K562 (cell line): Measurements from ENCODE around the gene AP2A2. TPM values are rescaled to one million over a fixed set of nuclear protein-coding genes. Genes with fewer than 3 reads are reported as not detected.
"Not testable (repeated sequence)": the region's sequence is repeated elsewhere in the genome, so short reads cannot be mapped to it uniquely, and the experiment has no call there.

Experiments used
- ATAC-seq: fragments of 200-7000 bp; cut with Tn5 transposase; 3 replicates; pipeline ENCODE4 v1.9.1; 2020; ENCODE audit warnings: moderate library complexity
- BruUV-seq: library from RNA; stranded (reverse); fragments of 400-500 nt; replicated peaks from 2 replicates; lab custom pipeline; 2021; lab: Mats Ljungman, UMichigan
- CTCF ChIA-PET: fragments of 300-600 bp; formaldehyde crosslinking; extraction: SDS; loops from one replicate; lab custom pipeline; 2021; ENCODE audit warnings: low intra/inter-chr PET ratio; lab: Yijun Ruan, JAX
- POLR2A ChIA-PET: fragments of 300-600, 350-650 bp; sonication (Branson Sonifier 250); formaldehyde crosslinking; extraction: SDS; loops from one replicate; lab custom pipeline; 2021; ENCODE audit warnings: antibody characterized with exemption, inconsistent platforms; lab: Yijun Ruan, JAX
- DNase-seq, 4 experiments: peaks; one replicate each; pipeline versions ENCODE4 v3.0.0 to v3.0.0-alpha.2; 2011 to 2018; ENCODE audit warnings: low spot score in 3 of 4, mixed read lengths in 3 of 4; ENCODE audit errors: extremely low read depth in 1 of 4
- FAIRE-seq: peaks from 2 replicates; lab custom pipeline; 2011; peaks lifted over from hg19 to GRCh38; lab: Jason Lieb, UNC
- H2AFZ ChIP-seq: 2 replicates; pipeline ENCODE4 v1.6.0; 2011; ENCODE audit warnings: low read depth, low read length, control low read depth, inconsistent platforms
- H3K27ac ChIP-seq: fragments of 200-600 bp; 3 replicates; pipeline ENCODE4 v1.8.0; 2011; ENCODE audit warnings: low read depth, mild to moderate bottlenecking, control low read depth, inconsistent platforms, low read length, moderate library complexity, mixed read lengths; ENCODE audit errors: extremely low read depth
- H3K27me3 ChIP-seq, 2 experiments: fragments of 300-600 bp in 1 of 2; 2 replicates in 1 of 2; 3 replicates in 1 of 2; pipeline versions ENCODE4 v1.6.0 to v1.8.0; 2011; ENCODE audit warnings: inconsistent platforms in 2 of 2, low read length in 2 of 2, mild to moderate bottlenecking in 1 of 2, mixed read lengths in 1 of 2, moderate library complexity in 1 of 2; ENCODE audit not compliant: control insufficient read depth in 2 of 2, insufficient read depth in 2 of 2
- H3K36me3 ChIP-seq: fragments of 300-600 bp; 3 replicates; pipeline ENCODE4 v1.8.0; 2011; ENCODE audit warnings: mild to moderate bottlenecking, low read length, inconsistent platforms; ENCODE audit not compliant: control insufficient read depth, insufficient read depth
- H3K4me1 ChIP-seq, 2 experiments: fragments of 200-600 bp in 1 of 2; replicated peaks in 1 of 2; 2 replicates in 1 of 2; 3 replicates in 1 of 2; pipeline versions ENCODE4 v1.5.1 to v1.8.0; 2011; ENCODE audit warnings: inconsistent platforms in 2 of 2, low read length in 2 of 2, mild to moderate bottlenecking in 1 of 2, mixed read lengths in 1 of 2, moderate library complexity in 1 of 2; ENCODE audit not compliant: control insufficient read depth in 2 of 2, insufficient read depth in 2 of 2
- H3K4me2 ChIP-seq: 2 replicates; pipeline ENCODE4 v1.6.1; 2011; ENCODE audit warnings: low read length, control low read depth, inconsistent platforms, mixed read lengths; ENCODE audit not compliant: insufficient read depth
- H3K4me3 ChIP-seq: fragments of 200-600 bp; sonication (generic), shearing (Covaris generic); 2 replicates; pipeline ENCODE4 v1.5.1; 2016; ENCODE audit warnings: control low read depth, inconsistent platforms
- H3K79me2 ChIP-seq: fragments of 200-600 bp; 3 replicates; pipeline ENCODE4 v1.8.0; 2011; ENCODE audit warnings: low read length, inconsistent platforms; ENCODE audit not compliant: control insufficient read depth, insufficient read depth
- H3K9ac ChIP-seq, 2 experiments: 2 replicates each; pipeline versions ENCODE4 v1.6.0 to v1.6.1; 2011; ENCODE audit warnings: low read depth in 2 of 2, low read length in 2 of 2, control low read depth in 1 of 2, inconsistent platforms in 1 of 2, mild to moderate bottlenecking in 1 of 2, mixed read lengths in 1 of 2; ENCODE audit not compliant: insufficient read depth in 1 of 2
- H3K9me1 ChIP-seq: one replicate; pipeline ENCODE4 v1.6.0; 2011; ENCODE audit warnings: inconsistent platforms, mild to moderate bottlenecking, low read length, moderate library complexity; ENCODE audit not compliant: control insufficient read depth, insufficient read depth
- H3K9me3 ChIP-seq: replicated peaks from 2 replicates; pipeline ENCODE4 v1.5.1; 2011; ENCODE audit warnings: low read depth, low read length, inconsistent platforms; ENCODE audit not compliant: control insufficient read depth, insufficient read depth
- H4K20me1 ChIP-seq: replicated peaks from 2 replicates; pipeline ENCODE4 v1.6.1; 2011; ENCODE audit warnings: low read length, inconsistent platforms, mixed read lengths; ENCODE audit not compliant: control insufficient read depth, insufficient read depth
- BRCA1 ChIP-seq, 2 experiments: fragments of 450-650 bp in 1 of 2; sonication (generic) in 1 of 2; formaldehyde crosslinking in 1 of 2; IDR thresholded peaks; 2 replicates each; pipeline versions ENCODE4 v1.5.0 to v1.6.1; 2017 to 2020; ENCODE audit warnings: mild to moderate bottlenecking in 1 of 2, missing genetic modification reagents in 1 of 2
- CBX1 ChIP-seq: sonication (generic); IDR thresholded peaks from 2 replicates; pipeline ENCODE4 v1.6.1; 2016; ENCODE audit warnings: antibody characterized with exemption, low read depth, mild to moderate bottlenecking
- FOXP1 ChIP-seq: sonication (generic); formaldehyde crosslinking; IDR thresholded peaks from 2 replicates; pipeline ENCODE4 v1.8.0; 2022; ENCODE audit warnings: mild to moderate bottlenecking, missing genetic modification reagents
- HCFC1 ChIP-seq: IDR thresholded peaks from 2 replicates; pipeline ENCODE4 v1.6.1; 2012; ENCODE audit warnings: low read depth, low read length, improper control_type of control experiment
- IRF2 ChIP-seq: sonication (generic); formaldehyde crosslinking; IDR thresholded peaks from 2 replicates; pipeline ENCODE4 v1.8.1; 2022; ENCODE audit warnings: mild to moderate bottlenecking, missing genetic modification reagents
- PML ChIP-seq: IDR thresholded peaks from 2 replicates; pipeline ENCODE4 v1.6.1; 2012; ENCODE audit warnings: low read length, inconsistent platforms
- POLR2G ChIP-seq: fragments of 200-400 bp; formaldehyde crosslinking; IDR thresholded peaks from 2 replicates; pipeline ENCODE4 v1.6.1; 2017; ENCODE audit warnings: low read depth, mild to moderate bottlenecking, antibody characterized with exemption, low read length, moderate library complexity
- RAD21 ChIP-seq, 2 experiments: fragments of 250-450 bp in 1 of 2; fragments of 450-650 bp in 1 of 2; sonication (Bioruptor Pico) in 1 of 2; formaldehyde crosslinking in 1 of 2; IDR thresholded peaks in 1 of 2; conservative IDR thresholded peaks in 1 of 2; 2 replicates each; pipeline versions ENCODE4 v1.4.0 to v1.8.0; 2020 to 2022; ENCODE audit warnings: mild to moderate bottlenecking in 2 of 2, moderate library complexity in 1 of 2
- RBM14 ChIP-seq: fragments of 200-400 bp; formaldehyde crosslinking; IDR thresholded peaks from 2 replicates; pipeline ENCODE4 v1.6.1; 2018; ENCODE audit warnings: low read depth, mild to moderate bottlenecking, low read length, moderate library complexity, borderline replicate concordance; ENCODE audit not compliant: insufficient read depth
- RBM22 ChIP-seq: fragments of 200-400 bp; formaldehyde crosslinking; IDR thresholded peaks from 2 replicates; pipeline ENCODE4 v1.6.1; 2018; ENCODE audit warnings: low read length, low read depth; ENCODE audit not compliant: poor library complexity, severe bottlenecking
- SMARCE1 ChIP-seq: fragments of 450-650 bp; IDR thresholded peaks from 2 replicates; pipeline ENCODE4 v1.7.1; 2016; ENCODE audit warnings: mild to moderate bottlenecking
- SMC3 ChIP-seq: conservative IDR thresholded peaks from 2 replicates; pipeline ENCODE4 v1.6.1; 2011; ENCODE audit warnings: low read depth, low read length, improper control_type of control experiment; ENCODE audit not compliant: insufficient read depth
- SUPT5H ChIP-seq: fragments of 450-650 bp; IDR thresholded peaks from 2 replicates; pipeline ENCODE4 v1.6.1; 2016
- TARDBP ChIP-seq: fragments of 450-650 bp; IDR thresholded peaks from 2 replicates; pipeline ENCODE4 v1.6.1; 2016
- WHSC1 ChIP-seq: IDR thresholded peaks from one replicate; pipeline ENCODE4 v1.6.1; 2012; ENCODE audit warnings: low read length, control low read depth, inconsistent platforms
- ZBTB8A ChIP-seq: fragments of 450-650 bp; IDR thresholded peaks from 2 replicates; pipeline ENCODE4 v1.6.1; 2018; ENCODE audit warnings: mild to moderate bottlenecking, moderate library complexity; ENCODE audit not compliant: partially characterized antibody
- ZNF121 ChIP-seq: sonication (generic); formaldehyde crosslinking; conservative IDR thresholded peaks from 2 replicates; pipeline ENCODE4 v1.8.0; 2022; ENCODE audit warnings: missing genetic modification reagents
- ZNF324 ChIP-seq: fragments of 250-450 bp; sonication (Bioruptor Pico); IDR thresholded peaks from 2 replicates; pipeline ENCODE4 v1.4.0; 2020; ENCODE audit warnings: mild to moderate bottlenecking
- ZNF699 ChIP-seq: fragments of 250-450 bp; sonication (Bioruptor Pico); IDR thresholded peaks from 2 replicates; pipeline ENCODE4 v1.8.0; 2021; ENCODE audit warnings: mild to moderate bottlenecking, moderate library complexity; ENCODE audit not compliant: insufficient replicate concordance
- WGBS: fragments of 100-300 bp; shearing (Covaris generic); methylation state at CpG from one replicate; pipeline ENCODE4 v1.1.6; 2016; ENCODE audit warnings: low coverage, mixed read lengths; ENCODE audit not compliant: insufficient coverage; ENCODE audit errors: missing lambda C conversion rate; 5-methylcytosine and 5-hydroxymethylcytosine counted together
- in situ Hi-C: fragments of 300-500 bp; cut with MboI; formaldehyde crosslinking; loops from 4 replicates; pipeline ENCODE4 v1.15.0; 2018; ENCODE audit warnings: inconsistent platforms, mixed read lengths
- intact Hi-C: fragments of 100-400 bp; cut with micrococcal nuclease; formaldehyde crosslinking; loops from 2 replicates; pipeline ENCODE4 v1.14.2; 2022
- polyA plus RNA-seq, 8 experiments: library from polyadenylated mRNA; depleted of rRNA in 4 of 8; stranded (reverse) in 5 of 8; unstranded in 3 of 8; fragments of >200 nt; fragmentation: Nextera tagmentation in 2 of 8; fragmentation: Illumina TruSeq in 1 of 8; extraction: Ambion mirVana in 2 of 8; extraction: Trizol in 1 of 8; gene quantifications; 2 replicates each; pipeline versions ENCODE4 v1.2.1 to v1.2.3, GENCODE V29; 2011 to 2014; ENCODE audit warnings: inconsistent platforms in 1 of 8, missing spikeins in 1 of 8
- total RNA-seq, 7 experiments: library from RNA; depleted of rRNA in 6 of 7; stranded (reverse); fragments of >200 nt in 6 of 7; fragmentation: Illumina TruSeq in 2 of 7; extraction: Trizol in 2 of 7; gene quantifications; 2 replicates each; pipeline versions ENCODE4 v1.2.1 to v1.2.3, GENCODE V29; 2011 to 2021; ENCODE audit warnings: low replicate concordance in 1 of 7

AP2A2 gene
- total and polyA plus RNA-seq, 9 of the 15 experiments (the other 6 are each of a cell fraction or from before 2014, with no cell fraction given) = 0.69 to 41.7 (median 15.2) TPM

GRCh38 chr11:975376-975775 lies 49.7 kb downstream of the AP2A2 start:
- H3K27ac ChIP-seq, intact Hi-C loops, H2AFZ ChIP-seq, H3K9me3 ChIP-seq, CTCF ChIA-PET, H3K27me3 ChIP-seq, FAIRE-seq, H3K9ac ChIP-seq, H3K79me2 ChIP-seq, H4K20me1 ChIP-seq, H3K4me2 ChIP-seq, POLR2A ChIA-PET, H3K4me3 ChIP-seq, H3K9me1 ChIP-seq, DNase-seq, BruUV-seq, ATAC-seq, in situ Hi-C loops: not testable (repeated sequence)
- H3K36me3 ChIP-seq = peaks cover 48% of the 10 kb centered on the region; the same call in 2 of the 3 replicates
- WGBS = 86% methylated on average over 22 of the region's 41 CpGs
- peaks cover 0 to 42% of the 10 kb centered on the region in 2 experiments; a peak in 2 of 5 replicates for H3K4me1 ChIP-seq
- TF ChIP-seq POLR2G (0 out of 2 replicates have a peak, but pooled peaks have one; percentile 29), RBM22 (peak; percentile 26)

GRCh38 chr11:975827-976226 lies 50.2 kb downstream of the AP2A2 start:
- H3K4me1 ChIP-seq = peaks cover 0 to 39% of the 10 kb centered on the region in 2 experiments; a peak in 2 of 5 replicates
- H4K20me1 ChIP-seq = no peaks in the 10 kb centered on the region
- in situ Hi-C loops (no loop called here), intact Hi-C loops (no loop called here)
- peak; percentile 77 for ATAC-seq
- FAIRE-seq = no peak
- peaks cover 47% of the 10 kb centered on the region; the same call in 2 of the 3 replicates for H3K36me3 ChIP-seq
- ChIA-PET POLR2A (no interaction called here), CTCF (no interaction called here)
- H3K4me3 ChIP-seq = no peak overlapping the region
- no peak overlapping the region for H3K27ac ChIP-seq
- no peaks in the 10 kb centered on the region for H3K9me3 ChIP-seq
- H3K4me2 ChIP-seq = no peak overlapping the region
- no peak overlapping the region for H2AFZ ChIP-seq
- BruUV-seq = no TSS peak
- 64% methylated on average over 14 of the region's 15 CpGs for WGBS
- no peak overlapping the region for H3K9ac ChIP-seq
- no peaks in the 10 kb centered on the region for H3K9me1 ChIP-seq
- H3K79me2 ChIP-seq = no peaks in the 10 kb centered on the region
- no peaks in the 10 kb centered on the region for H3K27me3 ChIP-seq
- peak; percentile 33 to 56 (median 38) for DNase-seq
- TF ChIP-seq PML = no peak
- TF ChIP-seq FOXP1 (CRISPR knock-in tag) = no peak
- no peak for TF ChIP-seq WHSC1
- no peak for TF ChIP-seq ZNF121 (CRISPR knock-in tag)
- TF ChIP-seq ZNF324 (CRISPR knock-in tag) = no peak
- TF ChIP-seq BRCA1 (IDR thresholded peaks at IDR 0.05) = no peak
- TF ChIP-seq BRCA1 (CRISPR knock-in tag; IDR thresholded peaks at IDR 0.05) = no peak
- TF ChIP-seq IRF2 = no peak
- TF ChIP-seq SMARCE1 = no peak
- TF ChIP-seq RBM14 = no peak
- no peak for TF ChIP-seq ZBTB8A
- TF ChIP-seq CBX1 = no peak
- peak in 1 of 2 experiments; percentile 39; a peak in 2 of 4 replicates for TF ChIP-seq RAD21 (CRISPR knock-in tag; conservative IDR thresholded peaks at IDR 0.05 in 1 of 2, IDR thresholded peaks at IDR 0.05 in 1 of 2)
- no peak for TF ChIP-seq TARDBP
- TF ChIP-seq ZNF699 = no peak
- TF ChIP-seq SUPT5H = no peak
- TF ChIP-seq SMC3 = peak; percentile 43; the same call in 1 of the 2 replicates
- no peak for TF ChIP-seq HCFC1
